NCI-H2029 treated with DMSO at 0.1 percent for 48 hours (cell line): Measurements from ENCODE around the gene BBIP1.

Source experiments
- DNase-seq: peaks from one replicate; lab custom pipeline; 2025; lab: John Stamatoyannopoulos, UW

BBIP1 gene

GRCh38 chr10:110863361-110863760 is 55.6 kb downstream of the BBIP1 start:
- no peak for DNase-seq

DNA sequence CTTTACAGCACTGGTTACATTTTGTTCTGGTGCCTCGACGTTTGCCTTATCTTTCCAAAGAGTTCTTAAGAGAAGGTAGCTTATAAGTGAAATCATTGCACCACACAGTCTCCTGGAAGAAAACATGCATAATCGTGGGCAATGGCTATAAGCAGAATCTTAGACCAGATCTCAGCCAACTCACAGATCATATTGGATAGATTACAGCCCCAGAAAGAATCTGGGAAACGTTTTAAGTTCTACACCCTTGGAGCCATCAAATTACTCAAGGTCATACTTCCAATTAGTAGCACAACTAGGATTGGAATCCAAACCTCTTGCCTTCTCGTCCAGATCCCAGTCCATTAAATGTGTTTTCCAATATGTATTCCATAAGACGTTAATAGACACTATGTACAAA is 56.0 kb downstream of the BBIP1 start:
- DNase-seq = no peak

DNA sequence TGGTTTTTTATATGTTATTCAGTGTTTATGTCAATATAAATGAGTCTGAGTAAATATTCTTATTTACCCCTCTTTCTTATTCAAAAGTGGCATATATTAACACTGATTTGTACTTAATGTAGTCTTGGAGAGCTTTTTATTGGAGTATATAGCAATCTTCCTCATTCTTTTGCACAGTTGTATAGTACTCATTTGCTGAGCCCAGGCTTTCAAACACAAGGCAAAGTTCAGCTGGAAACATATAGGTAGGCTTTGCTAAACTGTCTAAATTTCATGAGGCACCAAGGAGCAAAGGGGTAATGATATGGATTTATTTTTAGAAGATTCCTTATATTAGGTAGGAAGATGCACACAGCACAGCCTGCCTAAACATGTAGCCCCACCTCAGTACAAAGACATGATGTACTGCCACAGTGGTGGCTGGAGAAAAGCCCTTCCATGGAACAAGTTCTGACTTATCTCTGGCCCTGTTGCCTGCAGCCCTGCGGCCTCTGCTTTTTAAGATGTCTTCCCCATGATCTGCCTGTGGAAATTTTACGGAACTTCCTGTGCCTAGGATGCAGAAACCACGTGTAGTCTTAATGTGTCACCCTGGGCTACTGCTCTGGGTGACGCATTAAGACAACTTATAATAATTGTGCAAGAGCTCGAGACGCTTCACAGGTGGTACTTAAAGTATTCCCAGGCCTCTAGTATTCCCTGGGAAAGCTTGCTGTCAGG is 56.9 kb downstream of the BBIP1 start:
- no peak for DNase-seq

DNA sequence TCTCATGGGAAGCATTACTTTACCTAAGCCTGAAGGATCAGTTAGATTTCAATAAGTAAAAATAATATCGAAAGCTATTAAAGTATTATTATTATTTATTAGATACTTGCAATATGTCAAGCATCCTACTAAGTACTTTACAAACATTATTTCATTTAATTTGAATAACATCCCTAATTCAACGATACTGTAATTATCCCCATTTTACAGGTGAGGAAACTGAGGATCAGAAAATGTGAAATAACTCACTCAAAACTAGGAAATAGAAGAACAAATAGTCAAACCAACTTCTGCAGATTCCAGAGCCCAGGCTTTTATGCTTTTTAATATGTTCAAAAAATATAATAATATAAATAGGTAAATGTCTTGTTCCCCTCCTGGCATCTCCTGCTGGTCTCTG is 57.5 kb downstream of the BBIP1 start:
- DNase-seq = no peak

DNA sequence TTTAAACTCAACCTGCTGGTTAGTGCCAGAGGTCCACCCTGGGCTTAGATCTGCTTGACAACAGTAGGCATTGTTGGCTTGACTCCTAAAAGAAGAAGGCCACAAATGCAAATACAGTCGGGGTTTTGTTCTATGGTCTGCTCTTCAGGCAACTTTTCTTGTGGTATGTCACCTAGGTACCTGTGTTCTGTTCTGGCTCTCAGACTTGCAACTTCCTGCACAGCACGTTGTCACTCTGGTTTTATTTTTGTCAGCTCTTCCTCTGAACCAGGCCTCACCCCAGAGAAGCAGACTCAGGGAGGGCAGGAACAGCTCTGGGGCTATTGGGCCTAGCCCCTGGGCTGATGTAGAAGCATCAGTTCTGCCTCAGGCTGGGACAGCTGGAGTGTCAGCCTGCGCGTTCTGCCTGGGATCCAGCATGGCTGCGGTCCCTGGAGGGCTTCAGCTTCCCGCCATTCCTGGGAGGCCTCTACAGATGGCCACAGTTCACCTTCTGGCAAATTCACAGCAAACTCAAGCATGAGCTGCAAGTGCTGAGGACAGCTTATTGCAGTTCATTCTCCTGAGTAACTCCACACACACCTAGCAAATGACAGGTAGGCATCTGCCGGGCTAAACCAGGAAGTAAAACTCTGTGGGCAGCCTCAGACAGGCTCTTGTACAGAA is 58.3 kb downstream of the BBIP1 start:
- no peak for DNase-seq

DNA sequence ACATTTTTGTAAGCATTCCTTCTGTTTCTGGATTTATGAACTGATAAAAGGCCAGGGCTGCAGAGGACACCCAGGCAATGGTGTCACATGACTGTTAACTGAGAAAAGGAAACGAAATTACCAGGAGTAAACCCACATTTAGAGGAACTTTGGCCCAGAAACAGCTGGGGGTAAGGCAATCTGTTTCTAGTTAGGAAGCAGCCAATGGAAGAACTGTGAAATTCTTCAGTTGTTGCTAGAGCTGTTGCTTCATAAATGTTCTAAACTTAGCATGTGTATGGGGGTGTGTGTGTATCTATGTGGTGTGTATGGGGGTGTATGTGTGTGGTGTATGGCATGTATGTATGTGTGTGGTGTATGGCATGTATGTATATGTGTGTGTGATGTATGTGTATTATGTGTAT is 59.0 kb downstream of the BBIP1 start:
- no peak for DNase-seq

- DNase-seq = no peak
Measured at GRCh38 chr10:110859206-110859972, 59.6 kb downstream of the BBIP1 start.

DNA sequence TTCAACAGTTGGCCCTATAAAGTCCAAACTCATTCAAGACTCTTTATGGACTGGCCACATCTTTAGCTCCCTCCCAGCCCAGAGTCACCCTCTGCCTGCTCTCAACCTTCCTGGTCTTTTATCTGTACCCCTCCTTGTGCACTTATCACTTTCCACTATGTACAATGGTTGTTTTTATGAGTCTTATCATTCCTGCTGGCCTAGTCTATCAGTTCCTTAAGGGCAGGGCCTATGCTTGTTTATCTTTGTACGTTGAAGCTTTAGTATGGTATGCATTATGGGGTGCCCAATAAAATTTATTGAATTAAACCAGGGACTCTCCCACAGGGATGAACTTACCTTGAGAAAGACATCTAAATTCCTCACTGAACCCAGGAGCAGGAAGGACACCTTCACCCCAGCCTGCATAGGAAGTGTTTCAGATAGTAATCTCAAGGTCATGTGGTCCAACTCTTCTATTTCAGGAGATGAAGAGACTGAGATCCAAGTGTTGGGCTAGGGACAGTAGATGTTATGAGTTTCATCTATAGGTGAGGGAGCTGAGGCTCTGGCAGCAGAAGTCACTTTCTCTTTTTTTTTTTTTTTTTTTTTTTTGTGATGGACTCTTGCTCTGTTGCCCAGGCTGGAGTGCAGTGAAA is 60.6 kb downstream of the BBIP1 start:
- DNase-seq = no peak

DNA sequence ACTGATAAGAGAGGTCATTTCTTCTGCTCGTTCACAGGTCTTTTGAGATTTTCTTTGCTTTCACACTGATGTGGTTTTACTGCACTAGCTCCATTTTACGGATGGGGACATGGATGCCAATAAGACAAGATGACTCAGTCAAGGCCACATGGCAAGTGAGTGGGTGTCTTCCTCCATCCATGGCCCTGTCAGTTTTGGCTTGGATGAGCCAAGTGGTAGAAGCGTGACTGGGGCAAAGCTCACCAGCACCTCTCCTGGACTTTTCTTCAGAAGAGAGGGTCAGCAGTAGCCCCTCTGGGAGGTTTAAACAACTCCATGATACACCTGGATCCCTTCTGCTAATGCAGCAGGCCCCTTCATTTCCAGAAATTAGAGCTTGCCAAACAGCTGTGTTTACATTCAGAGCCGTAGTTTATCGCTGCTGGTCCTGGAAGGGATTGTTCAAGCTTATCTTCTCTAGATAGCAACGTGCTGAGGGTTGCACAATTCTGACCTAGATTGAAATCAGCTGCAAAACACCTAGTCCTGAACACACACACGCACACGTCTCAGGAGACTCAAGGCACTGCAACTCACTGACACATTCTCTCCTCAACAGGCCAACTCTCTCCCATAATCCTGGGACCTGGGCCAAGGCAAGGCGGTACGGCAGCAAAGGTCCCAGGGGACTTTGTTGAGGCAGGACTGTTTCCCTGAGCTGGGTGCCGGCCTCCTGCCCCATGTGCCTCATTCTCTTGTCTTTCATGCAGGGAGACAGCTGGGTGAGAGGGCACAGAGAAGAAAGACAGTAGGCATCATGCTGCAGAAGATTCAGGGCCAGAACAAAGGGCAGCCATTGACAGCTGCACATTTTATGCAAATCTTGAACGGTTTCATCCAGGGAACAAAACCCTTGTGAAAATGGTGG is 61.5 kb downstream of the BBIP1 start:
- DNase-seq = no peak

DNA sequence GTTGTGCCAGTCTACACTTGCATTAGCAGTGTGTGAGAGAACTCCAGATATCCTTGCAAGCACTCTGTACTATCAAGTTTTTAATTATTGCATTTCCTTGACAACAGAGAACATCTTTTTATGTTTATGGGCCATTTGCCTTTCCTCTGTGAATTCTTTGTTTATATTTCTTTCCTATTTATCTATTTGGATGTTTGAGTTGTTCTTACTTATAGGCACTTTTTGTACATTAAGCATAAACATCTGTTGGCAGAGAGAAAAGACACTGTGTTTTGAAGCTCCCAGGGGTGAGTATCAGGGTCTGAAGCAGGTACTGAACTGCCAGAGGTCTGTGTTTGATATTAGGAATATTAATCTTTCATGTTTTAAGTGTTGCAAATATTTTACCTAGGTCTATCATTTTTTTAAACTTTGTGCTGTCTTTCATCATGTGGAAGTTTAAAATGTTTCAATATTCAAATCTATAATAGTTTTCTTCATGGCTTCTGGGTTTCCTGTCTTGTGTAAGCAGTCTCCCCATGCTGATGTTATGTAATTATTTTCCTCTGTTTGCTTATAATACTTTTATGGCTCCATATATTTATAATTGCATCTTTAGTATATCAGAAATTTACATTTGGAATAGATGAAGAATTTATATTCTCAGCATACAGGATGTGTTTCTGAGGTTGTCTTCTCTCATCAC is 64.9 kb downstream of the BBIP1 start:
- no peak for DNase-seq

DNA sequence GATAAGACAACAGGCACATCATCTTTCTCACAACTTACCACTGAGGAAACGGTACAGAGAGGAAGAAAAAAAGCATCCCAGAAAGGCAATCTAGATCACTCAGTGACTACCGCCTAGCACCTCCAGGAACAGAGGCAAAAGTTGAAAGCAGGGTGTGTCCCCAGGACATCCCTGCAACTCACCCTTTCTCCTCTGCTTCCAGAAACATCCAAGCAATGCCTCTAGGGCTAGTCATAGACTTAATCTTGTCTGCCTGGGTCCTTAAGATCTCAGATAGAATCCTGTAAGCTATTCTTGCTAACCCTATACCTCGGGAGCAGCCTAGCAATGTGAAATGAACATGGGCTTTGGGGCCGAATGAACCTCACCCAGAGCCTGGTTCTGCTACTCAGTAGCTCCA is 66.0 kb downstream of the BBIP1 start:
- DNase-seq = no peak

DNA sequence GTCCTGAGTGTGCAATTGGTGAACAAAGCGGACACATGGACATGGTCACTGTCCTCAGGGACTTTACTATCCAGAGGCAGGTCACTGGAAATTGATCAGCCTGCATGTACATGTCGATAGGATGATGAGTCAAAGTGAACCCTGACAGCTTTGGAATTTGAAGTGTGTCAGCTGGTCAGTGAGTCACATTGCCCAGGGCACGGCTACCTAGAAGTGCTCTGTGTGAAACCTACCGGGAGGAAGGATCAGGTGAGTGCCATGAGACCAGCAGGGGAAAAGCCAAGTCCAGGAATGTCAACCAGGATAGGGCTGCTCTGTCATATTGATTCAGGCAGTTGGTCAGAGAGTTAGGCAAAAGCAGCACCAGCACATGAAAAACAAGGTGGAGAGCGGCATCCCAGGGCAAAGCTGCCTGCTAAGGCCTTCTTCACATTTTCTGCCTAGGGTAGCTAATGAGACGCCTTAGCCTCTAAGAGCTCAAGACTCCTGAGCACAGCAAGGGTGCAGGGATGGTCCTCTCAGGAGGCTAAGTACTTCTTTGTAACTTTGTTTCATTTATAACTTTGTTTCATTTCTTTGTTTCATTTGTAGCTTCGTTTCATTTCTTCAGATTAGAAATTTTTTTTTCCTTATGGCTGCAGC is 66.6 kb downstream of the BBIP1 start:
- no peak for DNase-seq

DNA sequence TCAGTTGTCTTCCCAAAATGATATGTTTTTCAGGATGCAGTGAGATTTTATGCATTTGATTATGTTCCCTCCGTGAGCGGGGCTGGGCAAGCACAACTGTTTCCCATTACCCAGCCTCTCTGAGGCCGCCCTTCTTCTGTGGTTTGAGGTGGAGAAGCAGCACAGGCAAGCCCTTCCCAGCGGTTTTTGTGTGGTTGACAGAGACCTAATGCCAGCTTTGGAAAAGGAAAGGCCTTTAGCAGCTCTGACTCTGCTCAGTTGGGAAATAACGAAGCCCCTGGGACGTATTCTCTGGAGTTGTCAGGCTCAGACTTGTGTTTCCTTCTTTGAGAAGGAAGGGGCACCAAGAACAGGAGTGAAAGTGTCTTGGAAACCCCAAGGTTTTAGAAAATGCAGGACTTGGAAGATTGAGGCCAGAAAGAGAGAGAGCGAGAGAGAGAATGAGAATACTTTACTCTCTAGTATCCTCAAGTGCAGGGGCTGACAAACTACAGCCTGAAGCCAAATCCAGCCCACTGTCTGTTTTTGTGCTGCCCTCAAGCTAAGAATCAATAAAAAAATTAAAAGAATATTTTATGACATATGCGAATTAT is 67.9 kb downstream of the BBIP1 start:
- DNase-seq = no peak

DNA sequence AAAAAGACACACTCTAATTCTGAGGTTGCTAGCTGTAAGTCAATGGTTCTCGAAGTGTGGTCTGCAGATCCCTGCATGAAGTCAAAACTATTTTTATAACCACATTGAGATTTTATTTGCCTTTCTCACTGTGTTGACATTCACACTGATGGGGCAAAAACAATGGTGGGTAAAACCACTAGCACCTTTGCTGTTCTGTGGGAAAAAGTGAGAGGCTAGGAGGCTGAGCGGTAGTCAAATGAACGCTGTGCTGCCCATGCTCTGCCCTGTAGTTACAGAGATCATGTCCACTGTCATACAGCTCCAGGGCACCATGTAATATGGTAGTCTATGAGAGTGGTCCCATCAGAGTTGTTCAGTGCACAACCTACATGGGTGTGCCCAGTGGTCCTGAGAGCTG is 68.9 kb downstream of the BBIP1 start:
- no peak for DNase-seq
